H1 (cell line): ENCODE results near the gene OR51V1. TPM values are rescaled to one million over a fixed set of nuclear protein-coding genes. Genes with fewer than 3 reads are reported as not detected.

Source experiments
- CTCF ChIA-PET: fragments of 300-600 bp; sonication (Branson Sonifier 250); formaldehyde crosslinking; loops from one replicate; lab custom pipeline; 2021; ENCODE audit not compliant: partially characterized antibody; lab: Charles Lee
- POLR2A ChIA-PET: fragments of 300-600 bp; sonication (Branson Sonifier 250); formaldehyde crosslinking; loops from one replicate; lab custom pipeline; 2021; ENCODE audit warnings: inconsistent platforms; ENCODE audit not compliant: partially characterized antibody; lab: Charles Lee
- DNase-seq, 2 experiments: peaks; one replicate each; pipeline versions ENCODE4 v3.0.0 to v3.0.0-alpha.2; 2010 to 2022; ENCODE audit warnings: low spot score in 2 of 2, low read depth in 1 of 2, mixed read lengths in 1 of 2
- FAIRE-seq: peaks from 2 replicates; lab custom pipeline; 2011; peaks lifted over from hg19 to GRCh38; lab: Jason Lieb, UNC
- H2AFZ ChIP-seq: 2 replicates; pipeline ENCODE4 v1.8.1; 2012; ENCODE audit warnings: low read length, inconsistent platforms
- H2AK5ac ChIP-seq: 2 replicates; pipeline ENCODE4 v1.6.1; 2013; ENCODE audit warnings: low read depth, low read length
- H2BK120ac ChIP-seq: replicated peaks from 2 replicates; pipeline ENCODE3; 2013; ENCODE audit warnings: low read depth, low read length, inconsistent platforms
- H2BK12ac ChIP-seq: 2 replicates; pipeline ENCODE4 v1.6.1; 2013; ENCODE audit warnings: low read depth, low read length
- H2BK15ac ChIP-seq: 2 replicates; pipeline ENCODE4 v1.6.1; 2013; ENCODE audit warnings: low read length
- H2BK20ac ChIP-seq: 2 replicates; pipeline ENCODE4 v1.6.1; 2013; ENCODE audit warnings: low read length
- H2BK5ac ChIP-seq: 2 replicates; pipeline ENCODE4 v1.6.1; 2013; ENCODE audit warnings: low read depth, low read length
- H3K14ac ChIP-seq: 2 replicates; pipeline ENCODE4 v1.6.1; 2013; ENCODE audit warnings: inconsistent platforms; ENCODE audit not compliant: insufficient read length
- H3K18ac ChIP-seq: 2 replicates; pipeline ENCODE4 v1.6.1; 2013; ENCODE audit warnings: low read length; ENCODE audit errors: extremely low read depth
- H3K23ac ChIP-seq: 2 replicates; pipeline ENCODE4 v1.6.1; 2013; ENCODE audit warnings: inconsistent platforms; ENCODE audit not compliant: insufficient read length
- H3K23me2 ChIP-seq: 2 replicates; pipeline ENCODE4 v1.6.1; 2013; ENCODE audit warnings: low read depth, low read length
- H3K27ac ChIP-seq: 2 replicates; pipeline ENCODE4 v1.6.1; 2011; ENCODE audit warnings: low read depth, low read length, inconsistent platforms
- H3K27me3 ChIP-seq, 4 experiments: replicated peaks in 1 of 4; 1 replicate in 1 of 4; 2 replicates in 3 of 4; pipeline versions ENCODE4 v1.6.1 to v1.8.1; 2011 to 2013; ENCODE audit warnings: low read length in 3 of 4, mild to moderate bottlenecking in 3 of 4, inconsistent platforms in 2 of 4, mixed read lengths in 2 of 4, moderate library complexity in 1 of 4; ENCODE audit not compliant: control insufficient read depth in 3 of 4, insufficient read depth in 3 of 4; ENCODE audit errors: extremely low read depth in 1 of 4
- H3K36me3 ChIP-seq, 4 experiments: 2 replicates each; pipeline versions ENCODE4 v1.6.1 to v1.8.1; 2011 to 2013; ENCODE audit warnings: mild to moderate bottlenecking in 4 of 4, low read length in 3 of 4, moderate library complexity in 2 of 4, control low read depth in 1 of 4, inconsistent platforms in 1 of 4; ENCODE audit not compliant: insufficient read depth in 4 of 4, control insufficient read depth in 2 of 4
- H3K4ac ChIP-seq: replicated peaks from 2 replicates; pipeline ENCODE3; 2013; ENCODE audit warnings: low read length, low read depth, mixed read lengths, inconsistent platforms; ENCODE audit not compliant: insufficient read length
- H3K4me1 ChIP-seq, 4 experiments: replicated peaks in 1 of 4; 1 replicate in 1 of 4; 2 replicates in 3 of 4; pipeline versions ENCODE4 v1.6.1 to v1.8.1; 2011 to 2013; ENCODE audit warnings: low read length in 3 of 4, inconsistent platforms in 2 of 4, mixed read lengths in 1 of 4; ENCODE audit not compliant: insufficient read depth in 4 of 4, control insufficient read depth in 3 of 4
- H3K4me2 ChIP-seq, 2 experiments: 2 replicates each; pipeline versions ENCODE4 v1.6.1 to v1.8.1; 2011 to 2013; ENCODE audit warnings: low read depth in 2 of 2, low read length in 2 of 2, control low read depth in 1 of 2, inconsistent platforms in 1 of 2, mild to moderate bottlenecking in 1 of 2; ENCODE audit not compliant: insufficient read depth in 1 of 2
- H3K4me3 ChIP-seq, 4 experiments: fragments of 200-600, 300-600 bp in 1 of 4; sonication (generic), shearing (Covaris generic), sonication (Bioruptor Twin) in 1 of 4; 2 replicates each; pipeline versions ENCODE4 v1.5.1 to v1.8.1; 2011 to 2016; ENCODE audit warnings: low read length in 4 of 4, low read depth in 3 of 4, control low read depth in 2 of 4, inconsistent platforms in 2 of 4, mild to moderate bottlenecking in 2 of 4, mixed read lengths in 1 of 4, moderate library complexity in 1 of 4; ENCODE audit not compliant: insufficient read depth in 2 of 4; ENCODE audit errors: extremely low read depth in 1 of 4
- H3K56ac ChIP-seq: replicated peaks from 2 replicates; pipeline ENCODE3; 2013; ENCODE audit warnings: low read depth, mild to moderate bottlenecking, mixed read lengths, low read length, inconsistent platforms; ENCODE audit not compliant: insufficient read length
- H3K79me1 ChIP-seq: 2 replicates; pipeline ENCODE4 v1.6.1; 2013; ENCODE audit warnings: low read depth, low read length, control low read depth
- H3K79me2 ChIP-seq, 2 experiments: 2 replicates each; pipeline versions ENCODE4 v1.6.1 to v1.8.1; 2012 to 2013; ENCODE audit warnings: low read length in 2 of 2, mild to moderate bottlenecking in 2 of 2, inconsistent platforms in 1 of 2; ENCODE audit not compliant: insufficient read depth in 2 of 2, control insufficient read depth in 1 of 2
- H3K9ac ChIP-seq, 4 experiments: replicated peaks in 1 of 4; 1 replicate in 1 of 4; 2 replicates in 3 of 4; pipeline versions ENCODE4 v1.6.1 to v1.8.1; 2011 to 2013; ENCODE audit warnings: low read depth in 3 of 4, low read length in 3 of 4, control low read depth in 2 of 4, mild to moderate bottlenecking in 2 of 4, moderate library complexity in 2 of 4, inconsistent platforms in 1 of 4; ENCODE audit errors: extremely low read depth in 1 of 4
- H3K9me3 ChIP-seq, 2 experiments: 2 replicates each; pipeline versions ENCODE4 v1.6.1 to v1.8.1; 2012 to 2013; ENCODE audit warnings: mild to moderate bottlenecking in 2 of 2, moderate library complexity in 2 of 2, control low read depth in 1 of 2, inconsistent platforms in 1 of 2, low read depth in 1 of 2, low read length in 1 of 2, mixed read lengths in 1 of 2; ENCODE audit not compliant: insufficient read depth in 2 of 2
- H4K20me1 ChIP-seq, 2 experiments: replicated peaks in 1 of 2; 2 replicates each; pipeline versions ENCODE3 to v1.8.1; 2011 to 2013; ENCODE audit warnings: inconsistent platforms in 2 of 2, low read length in 2 of 2, mild to moderate bottlenecking in 1 of 2; ENCODE audit not compliant: insufficient read depth in 2 of 2, control insufficient read depth in 1 of 2
- H4K5ac ChIP-seq: 2 replicates; pipeline ENCODE4 v1.6.1; 2013; ENCODE audit warnings: low read length, low read depth, mixed read lengths, inconsistent platforms; ENCODE audit not compliant: insufficient read length
- H4K8ac ChIP-seq: 2 replicates; pipeline ENCODE4 v1.8.0; 2013; ENCODE audit warnings: mild to moderate bottlenecking, moderate library complexity, low read length, inconsistent platforms; ENCODE audit not compliant: insufficient read depth; ENCODE audit errors: extremely low read depth
- H4K91ac ChIP-seq: replicated peaks from 2 replicates; pipeline ENCODE3; 2013; ENCODE audit warnings: low read length, mixed read lengths, inconsistent platforms; ENCODE audit not compliant: insufficient read length
- PHF8 ChIP-seq: fragments of 200-600 bp; sonication (generic); conservative IDR thresholded peaks from 2 replicates; pipeline ENCODE4 v1.7.1; 2012; ENCODE audit warnings: low read depth, mild to moderate bottlenecking, inconsistent platforms, low read length, moderate library complexity
- SUZ12 ChIP-seq: fragments of 200-600 bp; sonication (generic); IDR thresholded peaks from 2 replicates; pipeline ENCODE4 v1.6.1; 2012; ENCODE audit warnings: mild to moderate bottlenecking, inconsistent platforms, low read length, moderate library complexity, mixed read lengths
- WGBS, 2 experiments: shearing (Covaris generic) in 1 of 2; methylation state at CpG; one replicate each; pipeline versions ENCODE4 v1.1.6 to v1.1.7; 2013 to 2015; ENCODE audit warnings: low lambda C conversion rate in 2 of 2, mixed read lengths in 2 of 2, inconsistent platforms in 1 of 2, low coverage in 1 of 2, missing lambda C conversion rate in 1 of 2; ENCODE audit not compliant: insufficient replicate concordance in 2 of 2, insufficient coverage in 1 of 2, insufficient read length in 1 of 2; ENCODE audit errors: extremely low coverage in 1 of 2, missing lambda C conversion rate in 1 of 2; 5-methylcytosine and 5-hydroxymethylcytosine counted together
- polyA plus RNA-seq, 7 experiments: library from polyadenylated mRNA; depleted of rRNA in 3 of 7; stranded (reverse) in 5 of 7; unstranded in 2 of 7; fragments of >200 nt in 5 of 7; fragments of 200-250 nt in 2 of 7; gene quantifications; 1 replicate in 5 of 7; 2 replicates in 1 of 7; 4 replicates in 1 of 7; pipeline versions ENCODE4 v1.2.1 to v1.2.3, GENCODE V29; 2011 to 2013; ENCODE audit warnings: missing spikeins in 2 of 7, mixed read lengths in 2 of 7
- total RNA-seq: library from RNA; stranded (reverse); fragmentation: NEBNext Ultra II Directional; extraction: Animal tissue kit (Norgen Biotek cat#: 25700); gene quantifications from 2 replicates; pipeline ENCODE4 v1.2.1, GENCODE V29; 2021

OR51V1 gene
- total and polyA plus RNA-seq, 2 of the 8 experiments (the other 6 are each of a cell fraction or from before 2014, with no cell fraction given) = not detected

DNA sequence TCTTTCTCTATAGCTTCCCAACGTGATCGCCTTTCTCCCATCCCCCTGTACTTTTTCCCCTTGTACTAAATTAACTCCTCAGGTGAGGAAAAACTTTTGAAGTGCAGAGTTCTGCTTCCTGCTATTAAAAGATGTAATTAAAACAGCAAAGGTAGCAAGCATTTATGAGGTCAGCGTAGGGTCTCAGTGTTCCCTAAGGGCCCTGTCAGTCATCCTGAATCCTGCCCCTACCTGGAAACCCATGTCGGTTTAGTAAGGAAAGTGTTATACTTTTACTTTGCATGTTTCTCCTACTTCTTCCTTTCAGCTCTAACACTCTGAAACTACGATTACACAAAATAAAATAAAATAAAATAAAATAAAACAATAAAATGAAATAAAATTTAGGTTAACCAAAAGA lies 27.6 kb upstream of the OR51V1 start:
- no peaks in the 10 kb centered on the region for H3K79me1 ChIP-seq
- no peak overlapping the region for H4K8ac ChIP-seq
- no peak overlapping the region for H2BK15ac ChIP-seq
- H3K4me3 ChIP-seq = no peak overlapping the region
- H3K23ac ChIP-seq = no peak overlapping the region
- ChIA-PET POLR2A (no interaction called here), CTCF (no interaction called here)
- 86 to 100% methylated on average over 2 to 5 of the region's 5 CpGs for WGBS, 2 experiments
- H3K27ac ChIP-seq = no peak overlapping the region
- no peaks in the 10 kb centered on the region for H4K20me1 ChIP-seq
- H3K56ac ChIP-seq = no peak overlapping the region
- no peak for DNase-seq
- H3K36me3 ChIP-seq = no peaks in the 10 kb centered on the region
- no peak overlapping the region for H4K5ac ChIP-seq
- no peaks in the 10 kb centered on the region for H3K4me1 ChIP-seq
- no peak overlapping the region for H3K14ac ChIP-seq
- H3K18ac ChIP-seq = no peak overlapping the region
- H3K27me3 ChIP-seq = no peaks in the 10 kb centered on the region
- no peaks in the 10 kb centered on the region for H3K9me3 ChIP-seq
- no peak overlapping the region for H2AFZ ChIP-seq
- H3K9ac ChIP-seq = no peak overlapping the region
- no peak overlapping the region for H2AK5ac ChIP-seq
- H2BK20ac ChIP-seq = no peak overlapping the region
- H2BK5ac ChIP-seq = no peak overlapping the region
- no peak overlapping the region for H3K4me2 ChIP-seq
- H4K91ac ChIP-seq = no peak overlapping the region
- FAIRE-seq = no peak
- H3K4ac ChIP-seq = no peak overlapping the region
- TF ChIP-seq PHF8 (no peak), SUZ12 (no peak)
- TF ChIP-seq, all 59 proteins: peak for 0
- Histone ChIP-seq H3K79me2 (no peaks in the 10 kb centered on the region), H2BK120ac (no peak overlapping the region), H2BK12ac (no peak overlapping the region), H3K23me2 (no peaks in the 10 kb centered on the region; the same call in 1 of the 2 replicates)
